GM12878 (cell line): ENCODE measurements around the gene NDUFAB1. TPM values are rescaled to one million over a fixed set of nuclear protein-coding genes. Genes with fewer than 3 reads are reported as not detected.

Experiments used
- ATAC-seq: fragments of 200-7000 bp; cut with Tn5 transposase; 3 replicates; pipeline ENCODE4 v1.9.1; 2020; ENCODE audit warnings: mild to moderate bottlenecking, moderate library complexity
- BruUV-seq: library from RNA; stranded (reverse); fragments of 400-500 nt; replicated peaks from 2 replicates; lab custom pipeline; 2021; lab: Mats Ljungman, UMichigan
- CTCF ChIA-PET: fragments of 300-600 bp; sonication (Branson Sonifier 250); formaldehyde crosslinking; extraction: SDS; loops from one replicate; lab custom pipeline; 2021; ENCODE audit warnings: inconsistent platforms; lab: Yijun Ruan, JAX
- POLR2A ChIA-PET: fragments of 350-600 bp; formaldehyde crosslinking; extraction: SDS; loops from one replicate; lab custom pipeline; 2021; ENCODE audit warnings: inconsistent platforms; lab: Charles Lee
- RAD21 ChIA-PET: fragments of 300-600 bp; sonication (Branson Sonifier 250); formaldehyde crosslinking; loops from one replicate; lab custom pipeline; 2023; ENCODE audit warnings: antibody characterized with exemption; ENCODE audit not compliant: unreplicated experiment; lab: Charles Lee
- SMC1A ChIA-PET: fragments of 300-600 bp; sonication (Branson Sonifier 250); formaldehyde crosslinking; loops from one replicate; lab custom pipeline; 2023; ENCODE audit not compliant: unreplicated experiment, uncharacterized antibody; lab: Charles Lee
- DNase-seq: peaks from one replicate; pipeline ENCODE4 v3.0.0-alpha.2; 2011; ENCODE audit warnings: low read depth, low spot score
- FAIRE-seq: peaks from 3 replicates; lab custom pipeline; 2011; peaks lifted over from hg19 to GRCh38; lab: Jason Lieb, UNC
- H2AFZ ChIP-seq: 2 replicates; pipeline ENCODE4 v1.6.0; 2011; ENCODE audit warnings: low read depth, low read length, control low read depth; ENCODE audit not compliant: control insufficient read depth
- H3K27ac ChIP-seq: 2 replicates; pipeline ENCODE4 v1.5.1; 2011; ENCODE audit warnings: control low read depth; ENCODE audit not compliant: control insufficient read depth, insufficient read depth
- H3K27me3 ChIP-seq, 2 experiments: replicated peaks in 1 of 2; 2 replicates each; pipeline versions ENCODE4 v1.6.0 to v1.6.1; 2011; ENCODE audit warnings: low read length in 1 of 2; ENCODE audit not compliant: control insufficient read depth in 2 of 2, insufficient read depth in 2 of 2
- H3K36me3 ChIP-seq, 2 experiments: 2 replicates each; pipeline ENCODE4 v1.5.1; 2011; ENCODE audit warnings: low read length in 1 of 2; ENCODE audit not compliant: control insufficient read depth in 2 of 2, insufficient read depth in 2 of 2
- H3K4me1 ChIP-seq: 2 replicates; pipeline ENCODE4 v1.6.1; 2011; ENCODE audit warnings: mild to moderate bottlenecking, low read length, moderate library complexity, mixed read lengths; ENCODE audit not compliant: control insufficient read depth, insufficient read depth
- H3K4me2 ChIP-seq: 2 replicates; pipeline ENCODE4 v1.6.0; 2011; ENCODE audit warnings: control low read depth; ENCODE audit not compliant: control insufficient read depth, insufficient read depth
- H3K4me3 ChIP-seq: fragments of 200-600 bp; sonication (generic); 2 replicates; pipeline ENCODE4 v1.5.1; 2016
- H3K79me2 ChIP-seq: 2 replicates; pipeline ENCODE4 v1.6.0; 2011; ENCODE audit warnings: low read length; ENCODE audit not compliant: control insufficient read depth, insufficient read depth
- H3K9ac ChIP-seq: 2 replicates; pipeline ENCODE4 v1.8.0; 2011; ENCODE audit warnings: low read length, control low read depth, mixed read lengths; ENCODE audit not compliant: control insufficient read depth, insufficient read depth
- H3K9me3 ChIP-seq: replicated peaks from 3 replicates; pipeline ENCODE4 v1.5.1; 2011; ENCODE audit warnings: mild to moderate bottlenecking, low read length; ENCODE audit not compliant: control insufficient read depth, insufficient read depth
- H4K20me1 ChIP-seq: 2 replicates; pipeline ENCODE4 v1.6.0; 2011; ENCODE audit not compliant: control insufficient read depth, insufficient read depth
- ASH2L ChIP-seq: fragments of 300-600, 200-600 bp; sonication (generic); IDR thresholded peaks from 2 replicates; pipeline ENCODE4 v1.6.1; 2017; ENCODE audit warnings: low read depth, mild to moderate bottlenecking, borderline replicate concordance
- BRCA1 ChIP-seq: IDR thresholded peaks from 2 replicates; pipeline ENCODE4 v1.6.1; 2011; ENCODE audit warnings: low read depth, low read length, improper control_type of control experiment
- CBX5 ChIP-seq: sonication (generic); IDR thresholded peaks from 2 replicates; pipeline ENCODE4 v1.6.1; 2016; ENCODE audit warnings: low read depth, moderate library complexity, mild to moderate bottlenecking, inconsistent platforms
- CHD1 ChIP-seq: IDR thresholded peaks from 2 replicates; pipeline ENCODE4 v1.6.1; 2012; ENCODE audit warnings: low read depth, low read length, improper control_type of control experiment
- EZH2 ChIP-seq: IDR thresholded peaks from 2 replicates; pipeline ENCODE4 v1.6.1; 2012; ENCODE audit warnings: low read depth, mild to moderate bottlenecking, control low read depth, inconsistent platforms, low read length, borderline replicate concordance; ENCODE audit not compliant: control insufficient read depth
- IKZF2 ChIP-seq, 2 experiments: fragments of 450-650 bp; IDR thresholded peaks; 2 replicates each; pipeline ENCODE4 v1.6.1; 2017; ENCODE audit warnings: mild to moderate bottlenecking in 2 of 2, moderate library complexity in 2 of 2
- JUND ChIP-seq: IDR thresholded peaks from 2 replicates; pipeline ENCODE4 v1.6.1; 2012; ENCODE audit warnings: low read depth, mild to moderate bottlenecking, low read length, improper control_type of control experiment, moderate library complexity
- MYB ChIP-seq: fragments of 150-350 bp; IDR thresholded peaks from 2 replicates; pipeline ENCODE4 v1.6.1; 2014; ENCODE audit warnings: mild to moderate bottlenecking, low read depth, low read length, borderline replicate concordance
- RB1 ChIP-seq: fragments of 450-650 bp; formaldehyde crosslinking; IDR thresholded peaks from 2 replicates; pipeline ENCODE4 v1.6.1; 2017; ENCODE audit warnings: mild to moderate bottlenecking, borderline replicate concordance
- RUNX3 ChIP-seq: IDR thresholded peaks from 2 replicates; pipeline ENCODE4 v1.6.1; 2012; ENCODE audit warnings: low read length, inconsistent platforms
- SMC3 ChIP-seq: IDR thresholded peaks from 2 replicates; pipeline ENCODE4 v1.6.1; 2011; ENCODE audit warnings: low read length, improper control_type of control experiment, borderline replicate concordance
- STAT3 ChIP-seq: IDR thresholded peaks from 2 replicates; pipeline ENCODE4 v1.6.1; 2011; ENCODE audit warnings: low read depth, low read length, improper control_type of control experiment
- SUPT20H ChIP-seq: IDR thresholded peaks from 2 replicates; pipeline ENCODE4 v1.6.1; 2011; ENCODE audit warnings: low read depth, mild to moderate bottlenecking, low read length, moderate library complexity, borderline replicate concordance; ENCODE audit not compliant: control insufficient read depth
- YBX1 ChIP-seq: fragments of 450-650 bp; IDR thresholded peaks from 2 replicates; pipeline ENCODE4 v1.6.1; 2016; ENCODE audit warnings: antibody characterized with exemption
- WGBS: methylation state at CpG from one replicate; pipeline ENCODE4 v1.1.6; 2016; ENCODE audit warnings: low lambda C conversion rate; ENCODE audit not compliant: insufficient replicate concordance, insufficient coverage; ENCODE audit errors: missing lambda C conversion rate; 5-methylcytosine and 5-hydroxymethylcytosine counted together
- in situ Hi-C: fragments of 300-500 bp; cut with MboI; formaldehyde crosslinking; loops from 9 replicates; pipeline ENCODE4 v1.14.3; 2018; ENCODE audit warnings: mixed read lengths
- intact Hi-C: fragments of 100-400 bp; cut with micrococcal nuclease; formaldehyde crosslinking; loops from one replicate; pipeline ENCODE4 v1.14.2; 2022; ENCODE audit not compliant: unreplicated experiment
- polyA plus RNA-seq, 11 experiments: library from polyadenylated mRNA; depleted of rRNA in 4 of 11; unstranded in 6 of 11; stranded (reverse) in 5 of 11; fragments of >200 nt; fragmentation: Nextera tagmentation in 4 of 11; fragmentation: Illumina TruSeq in 1 of 11; extraction: Ambion mirVana in 4 of 11; extraction: Trizol in 1 of 11; gene quantifications; 1 replicate in 1 of 11; 2 replicates in 10 of 11; pipeline versions ENCODE4 v1.2.1 to v1.2.3, GENCODE V29; 2011 to 2016; ENCODE audit warnings: inconsistent platforms in 2 of 11, missing spikeins in 2 of 11, low read depth in 1 of 11
- total RNA-seq, 4 experiments: library from RNA; depleted of rRNA in 3 of 4; stranded (reverse); fragments of >200 nt in 3 of 4; fragmentation: Illumina TruSeq in 1 of 4; extraction: Trizol in 1 of 4; gene quantifications; 2 replicates each; pipeline versions ENCODE4 v1.2.1 to v1.2.3, GENCODE V29; 2013 to 2021
- TF ChIP-seq, protein P1 (sequence below): fragments of 450-650 bp; formaldehyde crosslinking; IDR thresholded peaks from 2 replicates; pipeline ENCODE4 v1.4.0; 2022; ENCODE audit warnings: mild to moderate bottlenecking, moderate library complexity
- TF ChIP-seq, protein P2 (sequence below), 3 experiments: IDR thresholded peaks in 2 of 3; conservative IDR thresholded peaks in 1 of 3; 2 replicates each; pipeline ENCODE4 v1.5.1; 2011; ENCODE audit warnings: low read depth in 3 of 3, low read length in 3 of 3, mild to moderate bottlenecking in 3 of 3, control low read depth in 2 of 3, moderate library complexity in 2 of 3, inconsistent platforms in 1 of 3, mixed read lengths in 1 of 3; ENCODE audit not compliant: control insufficient read depth in 2 of 3, insufficient read depth in 1 of 3; ENCODE audit errors: extremely low read depth in 1 of 3

Gene NDUFAB1
- total and polyA plus RNA-seq, 10 of the 15 experiments (the other 5 are each of a cell fraction or from before 2014, with no cell fraction given): 79.9 to 584 (median 231) TPM

- no peak overlapping the region for H2AFZ ChIP-seq
- ChIA-PET RAD21 (no interaction called here), CTCF (interaction anchor here (1.2 to 2.5 kb wide), 3 partner anchors 16 to 56 kb away, joined by 3 to 6 read pairs (median 4); partner anchors contain the start of gene NDUFAB1), SMC1A (interaction anchor here (1.5 kb wide), 1 partner anchor 34 kb away, joined by 4 read pairs; no protein-coding TSS in a partner anchor), POLR2A (interaction anchor here (0.7 kb wide), 2 partner anchors 16 to 26 kb away, joined by 3 read pairs; no protein-coding TSS in a partner anchor)
- H3K4me1 ChIP-seq: no peaks in the 10 kb centered on the region
- no peak overlapping the region for H3K9ac ChIP-seq
- FAIRE-seq: no peak
- no peak overlapping the region for H3K4me3 ChIP-seq
- peaks cover 13 to 30% of the 10 kb centered on the region in 2 experiments for H3K36me3 ChIP-seq
- 91% methylated on average over 11 of the region's 11 CpGs for WGBS
- DNase-seq: no peak
- in situ Hi-C loops: no loop called here
- H3K27ac ChIP-seq: no peak overlapping the region
- H3K79me2 ChIP-seq: no peaks in the 10 kb centered on the region
- intact Hi-C loops: no loop called here
- no peaks in the 10 kb centered on the region for H4K20me1 ChIP-seq
- H3K9me3 ChIP-seq: no peaks in the 10 kb centered on the region
- H3K27me3 ChIP-seq: no peaks in the 10 kb centered on the region
- H3K4me2 ChIP-seq: no peak overlapping the region
- no peak for ATAC-seq
- BruUV-seq: no TSS peak
- TF ChIP-seq CHD1: no peak
- no peak for TF ChIP-seq STAT3
- no peak for TF ChIP-seq JUND
- no peak for TF ChIP-seq EZH2
- TF ChIP-seq RUNX3: no peak
- TF ChIP-seq SUPT20H: no peak
- TF ChIP-seq SMC3: no peak
- TF ChIP-seq RB1: no peak
- no peak for TF ChIP-seq CBX5
- TF ChIP-seq ASH2L: no peak
- TF ChIP-seq YBX1: no peak
- no peak for TF ChIP-seq MYB
- TF ChIP-seq, protein P1, sequence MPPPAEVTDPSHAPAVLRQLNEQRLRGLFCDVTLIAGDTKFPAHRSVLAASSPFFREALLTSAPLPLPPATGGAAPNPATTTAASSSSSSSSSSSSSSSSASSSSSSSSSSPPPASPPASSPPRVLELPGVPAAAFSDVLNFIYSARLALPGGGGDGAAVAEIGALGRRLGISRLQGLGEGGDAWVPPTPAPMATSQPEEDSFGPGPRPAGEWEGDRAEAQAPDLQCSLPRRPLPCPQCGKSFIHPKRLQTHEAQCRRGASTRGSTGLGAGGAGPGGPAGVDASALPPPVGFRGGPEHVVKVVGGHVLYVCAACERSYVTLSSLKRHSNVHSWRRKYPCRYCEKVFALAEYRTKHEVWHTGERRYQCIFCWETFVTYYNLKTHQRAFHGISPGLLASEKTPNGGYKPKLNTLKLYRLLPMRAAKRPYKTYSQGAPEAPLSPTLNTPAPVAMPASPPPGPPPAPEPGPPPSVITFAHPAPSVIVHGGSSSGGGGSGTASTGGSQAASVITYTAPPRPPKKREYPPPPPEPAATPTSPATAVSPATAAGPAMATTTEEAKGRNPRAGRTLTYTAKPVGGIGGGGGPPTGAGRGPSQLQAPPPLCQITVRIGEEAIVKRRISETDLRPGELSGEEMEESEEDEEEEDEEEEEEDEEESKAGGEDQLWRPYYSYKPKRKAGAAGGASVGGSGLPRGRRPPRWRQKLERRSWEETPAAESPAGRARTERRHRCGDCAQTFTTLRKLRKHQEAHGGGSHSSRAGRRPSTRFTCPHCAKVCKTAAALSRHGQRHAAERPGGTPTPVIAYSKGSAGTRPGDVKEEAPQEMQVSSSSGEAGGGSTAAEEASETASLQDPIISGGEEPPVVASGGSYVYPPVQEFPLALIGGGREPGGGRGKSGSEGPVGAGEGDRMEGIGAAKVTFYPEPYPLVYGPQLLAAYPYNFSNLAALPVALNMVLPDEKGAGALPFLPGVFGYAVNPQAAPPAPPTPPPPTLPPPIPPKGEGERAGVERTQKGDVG (CRISPR knock-in tag): no peak
- TF ChIP-seq, protein P2, sequence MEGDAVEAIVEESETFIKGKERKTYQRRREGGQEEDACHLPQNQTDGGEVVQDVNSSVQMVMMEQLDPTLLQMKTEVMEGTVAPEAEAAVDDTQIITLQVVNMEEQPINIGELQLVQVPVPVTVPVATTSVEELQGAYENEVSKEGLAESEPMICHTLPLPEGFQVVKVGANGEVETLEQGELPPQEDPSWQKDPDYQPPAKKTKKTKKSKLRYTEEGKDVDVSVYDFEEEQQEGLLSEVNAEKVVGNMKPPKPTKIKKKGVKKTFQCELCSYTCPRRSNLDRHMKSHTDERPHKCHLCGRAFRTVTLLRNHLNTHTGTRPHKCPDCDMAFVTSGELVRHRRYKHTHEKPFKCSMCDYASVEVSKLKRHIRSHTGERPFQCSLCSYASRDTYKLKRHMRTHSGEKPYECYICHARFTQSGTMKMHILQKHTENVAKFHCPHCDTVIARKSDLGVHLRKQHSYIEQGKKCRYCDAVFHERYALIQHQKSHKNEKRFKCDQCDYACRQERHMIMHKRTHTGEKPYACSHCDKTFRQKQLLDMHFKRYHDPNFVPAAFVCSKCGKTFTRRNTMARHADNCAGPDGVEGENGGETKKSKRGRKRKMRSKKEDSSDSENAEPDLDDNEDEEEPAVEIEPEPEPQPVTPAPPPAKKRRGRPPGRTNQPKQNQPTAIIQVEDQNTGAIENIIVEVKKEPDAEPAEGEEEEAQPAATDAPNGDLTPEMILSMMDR (IDR thresholded peaks at IDR 0.05 in 2 of 3, conservative IDR thresholded peaks at IDR 0.05 in 1 of 3; ENCODE audit: control insufficient read depth in 2 of 3, extremely low read depth in 1 of 3, insufficient read depth in 1 of 3, low read depth in 3 of 3, low read length in 3 of 3): no peak
- no peak for TF ChIP-seq IKZF2 (IDR thresholded peaks at IDR 0.05)
- TF ChIP-seq BRCA1: no peak
These were observed 55.9 kb downstream of the NDUFAB1 start for GRCh38 chr16:23539984-23540816.
